A673 (cell line): ENCODE results near the gene DLL1.

Source experiments
- CTCF ChIP-seq: fragments of 300-800, 200-600 bp; sonication (generic); conservative IDR thresholded peaks from 2 replicates; pipeline ENCODE4 v1.5.1; 2017; ENCODE audit warnings: low read depth, mild to moderate bottlenecking, antibody characterized with exemption, low read length, moderate library complexity, mixed read lengths
- EZH2 ChIP-seq: fragments of 200-600 bp; sonication (generic); IDR thresholded peaks from 2 replicates; pipeline ENCODE4 v1.6.1; 2017; ENCODE audit warnings: borderline replicate concordance, low read depth, mild to moderate bottlenecking, mixed read lengths, antibody characterized with exemption, low read length; ENCODE audit not compliant: poor library complexity, severe bottlenecking

GRCh38 chr6:170284126-170284773, 6.6 kb downstream of the DLL1 start:
- no peak for TF ChIP-seq EZH2
- TF ChIP-seq CTCF, result no peak
